Measurements from ENCODE around the gene DOCK1.

Gene DOCK1

GRCh38 chr10:127344346-127344745 lies 439.1 kb downstream of the DOCK1 start:
- no peak for DNase-seq

- DNase-seq, result no peak
Measured at GRCh38 chr10:127345231-127345965, 440.2 kb downstream of the DOCK1 start.

DNA sequence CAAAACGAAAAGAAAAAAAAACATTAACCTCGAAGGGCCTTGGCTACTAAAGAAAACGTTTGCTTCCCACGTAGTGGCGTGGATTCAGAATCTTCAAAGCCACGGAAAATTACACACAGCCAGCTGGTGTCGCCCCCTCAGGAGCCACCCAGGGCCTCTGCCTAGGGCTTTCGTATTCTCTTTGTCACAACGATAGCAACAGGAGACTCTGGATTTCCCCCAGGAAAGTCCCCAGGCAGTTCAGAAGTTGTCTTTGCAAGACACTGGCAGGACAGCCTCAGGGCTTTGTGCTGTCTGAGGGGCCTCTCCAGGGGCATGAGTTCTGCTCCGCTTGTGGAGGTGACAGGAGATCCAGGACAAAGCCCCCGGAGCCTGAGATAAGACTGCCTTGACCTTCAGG lies 441.4 kb downstream of the DOCK1 start:
- no peak for DNase-seq

GRCh38 chr10:127347202-127347959 lies 442.2 kb downstream of the DOCK1 start:
- no peak for DNase-seq

DNA sequence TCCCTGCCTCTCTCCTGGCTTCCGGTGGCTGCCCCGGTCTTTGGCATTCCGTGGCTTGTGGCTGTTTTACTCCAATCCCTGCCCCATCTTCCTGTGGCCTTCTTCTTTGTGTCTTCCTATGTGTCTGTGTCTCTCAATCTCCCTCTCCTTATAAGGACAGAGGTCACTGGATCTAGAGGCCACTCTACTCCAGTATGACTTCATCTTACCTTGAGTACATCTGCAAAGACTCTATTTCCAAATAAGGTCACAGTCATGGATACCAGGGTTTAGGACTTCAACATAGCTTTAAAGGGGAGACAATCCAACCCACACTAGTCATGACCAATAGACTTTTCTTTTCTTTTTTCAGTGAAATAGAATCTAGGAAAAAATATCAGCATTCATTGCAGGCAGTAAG lies 444.5 kb downstream of the DOCK1 start:
- DNase-seq, result no peak

GRCh38 chr10:127351542-127351941 lies 446.3 kb downstream of the DOCK1 start:
- no peak for DNase-seq

DNA sequence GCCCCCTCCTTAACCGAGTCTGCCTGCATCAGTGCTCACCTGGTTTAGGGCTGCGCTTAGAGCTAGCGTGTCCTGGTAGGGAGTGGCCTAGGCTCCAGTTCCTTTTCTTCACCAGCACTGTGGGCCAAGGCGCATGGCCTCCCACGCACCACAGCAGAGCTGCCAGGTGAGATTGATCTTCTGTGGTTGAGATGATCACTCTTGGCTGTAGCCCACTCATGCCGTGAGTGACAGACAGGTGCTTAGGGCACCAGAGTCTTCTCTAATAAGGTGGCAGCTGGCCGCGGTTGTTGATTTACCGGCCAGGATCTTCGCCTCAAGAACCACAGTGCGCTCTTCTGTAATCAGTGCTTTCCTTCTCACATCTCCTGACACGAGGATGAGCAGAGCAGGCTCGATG lies 448.3 kb downstream of the DOCK1 start:
- DNase-seq, result no peak

DNA sequence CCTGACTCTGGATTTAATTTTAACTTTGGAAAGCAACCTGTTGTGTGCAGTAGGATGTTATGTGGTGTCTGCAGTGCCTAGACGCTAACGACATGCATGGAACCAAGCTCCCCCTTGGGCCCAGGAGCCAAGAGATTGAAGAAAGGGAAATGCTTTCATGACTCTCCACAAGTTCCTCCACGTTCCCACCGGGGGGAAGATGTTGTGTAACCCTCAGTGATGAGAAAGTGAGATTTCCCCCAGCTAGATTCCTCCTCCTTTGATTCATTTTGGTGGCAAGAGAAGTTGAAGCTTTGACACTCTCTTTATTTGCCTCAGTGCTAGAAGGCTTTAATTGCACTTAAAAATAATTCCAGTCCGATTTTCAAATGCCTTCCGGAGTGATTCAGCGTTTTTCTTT lies 449.0 kb downstream of the DOCK1 start:
- DNase-seq, result no peak

DNA sequence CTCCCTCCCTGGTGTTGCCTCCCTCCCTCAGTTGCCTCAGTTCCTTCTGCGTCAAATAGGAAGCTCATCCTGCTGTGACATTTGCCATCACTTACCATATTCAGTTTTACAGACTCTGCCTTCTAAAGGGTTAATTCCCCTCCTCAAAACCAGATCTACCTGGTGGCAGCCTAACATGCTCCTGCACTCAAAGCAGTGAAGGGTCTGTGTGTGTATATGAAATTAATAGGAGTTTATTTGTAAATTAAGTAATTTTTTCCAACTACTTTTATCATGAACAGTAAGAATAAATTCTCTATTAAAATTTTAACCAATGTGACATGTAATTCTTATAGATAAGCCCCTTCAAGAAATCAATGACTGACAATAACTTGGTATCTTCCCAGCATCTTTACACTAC lies 449.8 kb downstream of the DOCK1 start:
- DNase-seq, result peak in 1 of 56 donors; percentile 39

DNA sequence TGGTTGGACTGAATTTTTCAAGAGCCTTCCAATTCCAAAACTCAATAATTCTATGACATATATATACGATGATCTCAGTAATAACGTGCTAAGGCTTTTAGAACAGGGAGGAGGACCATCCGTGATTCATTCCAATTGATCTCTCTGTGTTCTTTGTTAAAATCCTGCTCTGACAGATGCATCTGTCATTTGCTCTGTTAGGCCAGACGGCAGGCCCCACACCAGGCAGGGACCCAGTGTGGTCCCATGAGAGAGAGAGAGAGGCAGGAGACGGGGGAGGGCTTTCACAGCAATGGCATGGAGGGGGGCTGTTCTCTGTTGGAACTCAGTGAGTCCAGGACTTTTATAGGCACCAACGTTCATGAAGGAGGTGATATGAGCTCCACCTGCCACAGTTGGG lies 451.1 kb downstream of the DOCK1 start:
- DNase-seq, result no peak

GRCh38 chr10:127357265-127357664 lies 452.0 kb downstream of the DOCK1 start:
- DNase-seq, result no peak

DNA sequence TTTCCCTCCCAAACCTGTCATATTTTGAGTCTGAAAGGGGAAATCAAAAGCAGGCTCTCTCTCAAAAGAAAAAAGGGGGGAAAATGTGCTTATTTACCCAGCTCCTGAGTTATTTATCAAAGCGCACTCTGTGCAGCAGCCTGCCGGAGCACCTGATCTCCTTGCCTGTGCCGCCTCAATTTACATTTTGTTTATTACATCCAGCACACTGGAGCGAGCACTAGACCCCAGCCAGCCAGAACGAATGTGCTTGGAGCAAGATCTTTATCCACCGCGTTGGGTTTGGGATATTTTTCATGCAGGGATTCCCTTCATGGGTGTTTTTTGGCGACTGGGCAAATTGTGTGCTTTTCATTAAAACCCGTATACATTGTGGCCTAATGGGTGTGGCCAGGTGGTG lies 453.1 kb downstream of the DOCK1 start:
- no peak for DNase-seq

DNA sequence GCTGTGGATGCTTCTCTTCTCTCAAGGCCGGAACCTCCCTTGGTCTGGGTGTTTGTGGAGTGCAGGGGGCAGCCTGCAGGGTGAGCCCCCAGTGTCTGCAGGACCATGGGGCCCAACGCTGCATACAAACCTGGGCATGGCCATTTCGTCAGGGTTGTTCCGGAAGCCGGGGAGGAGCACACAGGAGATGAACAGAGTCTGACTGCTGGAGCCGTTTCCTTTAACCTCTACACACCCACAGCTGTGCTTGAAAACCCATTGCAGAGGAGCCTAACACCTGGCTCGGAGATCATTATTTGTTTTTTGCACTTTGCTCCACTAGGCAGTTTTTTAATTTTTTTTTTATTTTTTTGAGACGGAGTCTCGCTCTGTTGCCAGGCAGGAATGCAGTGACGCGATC lies 458.8 kb downstream of the DOCK1 start:
- no peak for DNase-seq

- DNase-seq, result no peak
Measured at GRCh38 chr10:127368101-127368500, 462.9 kb downstream of the DOCK1 start.

DNA sequence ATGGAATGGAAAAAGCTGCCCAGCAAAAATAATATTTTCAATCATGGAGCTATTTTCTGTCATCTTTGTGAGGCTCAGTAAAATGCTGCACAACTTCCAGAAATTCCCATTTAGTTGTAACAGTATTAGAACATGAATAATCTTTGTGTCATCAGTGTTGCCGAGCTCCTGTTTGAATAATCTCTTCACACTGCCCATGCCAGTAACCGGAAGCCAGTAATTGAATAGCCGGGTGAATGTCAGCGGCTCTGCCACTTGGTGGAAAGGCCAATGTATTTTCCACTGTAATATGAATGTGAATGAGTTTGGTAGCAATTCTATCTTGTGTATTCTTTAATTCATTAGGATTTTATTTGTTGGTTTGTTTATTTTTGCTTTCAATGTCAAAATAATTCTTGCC lies 463.7 kb downstream of the DOCK1 start:
- peak in 8 of 56 donors; percentile 11 to 65 (median 15) for DNase-seq

DNA sequence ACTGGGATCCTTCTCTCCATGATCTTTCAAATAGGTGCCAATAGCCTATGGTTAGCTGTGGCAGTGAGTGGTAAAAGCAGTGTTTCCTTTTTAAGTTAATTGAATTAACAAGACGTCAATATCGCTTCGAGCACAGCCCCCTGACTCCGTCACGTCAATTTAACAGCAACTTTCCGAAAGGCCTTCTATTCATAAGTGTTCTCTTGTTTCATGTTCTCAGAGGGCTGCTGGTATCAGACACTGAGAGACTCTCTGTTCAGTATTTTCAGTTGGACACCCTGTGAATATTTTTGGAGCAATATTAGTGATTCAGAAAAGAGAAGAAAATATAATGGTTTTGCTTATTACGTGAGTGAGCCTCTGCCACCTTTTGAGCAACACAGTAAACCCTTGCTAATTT lies 465.4 kb downstream of the DOCK1 start:
- DNase-seq, result no peak

GRCh38 chr10:127372361-127372760 lies 467.1 kb downstream of the DOCK1 start:
- no peak for DNase-seq

DNA sequence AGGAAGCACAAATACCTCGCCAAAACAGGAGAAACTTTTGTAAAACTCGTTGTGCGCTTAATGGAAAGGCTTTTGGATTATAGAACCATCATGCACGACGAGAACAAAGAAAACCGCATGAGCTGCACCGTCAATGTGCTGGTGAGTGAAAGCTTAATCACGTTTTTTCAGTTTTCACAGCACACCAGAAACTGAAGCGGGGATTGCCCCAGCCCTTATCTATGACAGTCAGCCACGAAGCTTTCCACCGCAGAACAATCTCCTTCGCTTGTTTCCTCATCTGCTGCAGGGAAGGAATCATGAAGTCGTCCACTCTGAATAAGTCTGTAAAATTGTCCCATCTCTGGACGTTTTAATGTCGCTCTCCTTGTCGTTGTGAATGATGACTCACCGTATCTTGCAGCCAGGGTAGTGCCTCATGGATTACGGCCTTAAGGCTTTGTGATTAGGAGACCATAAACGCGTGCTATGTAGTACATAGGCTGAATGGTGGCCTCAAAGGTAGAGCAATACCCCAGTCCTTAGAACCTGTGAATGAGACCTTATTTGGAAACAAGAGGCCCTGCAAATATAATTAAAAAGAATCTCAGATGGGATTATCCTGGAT lies 468.9 kb downstream of the DOCK1 start:
- DNase-seq, result no peak

GRCh38 chr10:127374901-127375300 lies 469.7 kb downstream of the DOCK1 start:
- DNase-seq, result no peak

GRCh38 chr10:127375461-127375860 lies 470.2 kb downstream of the DOCK1 start:
- no peak for DNase-seq

DNA sequence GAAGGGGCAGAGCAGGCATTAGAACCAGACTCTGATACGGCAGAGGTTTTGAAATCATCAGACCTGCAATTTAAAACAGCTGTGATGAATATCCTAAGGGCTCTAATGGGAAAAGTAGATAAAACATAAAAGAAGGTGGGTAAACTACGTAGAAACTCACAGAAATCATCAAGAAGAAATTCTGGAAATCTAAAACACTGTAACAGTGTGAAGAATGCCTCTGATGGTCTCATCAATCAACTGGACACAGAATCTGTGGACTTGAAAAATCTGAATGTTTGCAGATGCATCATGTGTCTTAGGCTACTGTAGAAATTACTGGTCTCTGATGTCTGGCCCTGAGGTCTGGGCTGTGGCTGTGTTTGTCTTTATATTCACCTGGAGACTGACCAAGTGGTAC lies 470.8 kb downstream of the DOCK1 start:
- no peak for DNase-seq

- DNase-seq, result no peak
Measured at GRCh38 chr10:127378628-127379027, 473.4 kb downstream of the DOCK1 start.

DNA sequence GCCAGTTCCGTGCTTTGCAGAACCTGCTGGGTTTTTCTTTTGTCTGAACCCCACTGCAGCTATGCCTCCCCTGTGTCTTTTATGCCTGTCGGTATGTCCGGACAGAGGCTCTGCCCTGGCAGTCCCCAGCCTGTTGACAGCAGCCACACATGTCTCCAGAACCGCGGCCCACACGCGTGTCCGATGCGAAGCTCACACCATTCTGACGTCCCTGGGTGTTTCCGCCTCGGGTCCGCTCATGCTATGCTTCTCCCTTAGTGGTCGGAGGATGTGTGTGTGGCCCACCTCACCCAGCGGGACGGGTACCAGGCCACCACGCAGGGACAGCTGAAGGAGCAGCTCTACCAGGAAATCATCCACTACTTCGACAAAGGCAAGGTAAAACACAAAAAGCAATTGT lies 479.3 kb downstream of the DOCK1 start:
- DNase-seq, result no peak

Measured in amygdala (tissue), 56 donors.